Small intestine (tissue), 4 donors: ENCODE results near the gene USP17L20. TPM values are rescaled to one million over a fixed set of nuclear protein-coding genes. Genes with fewer than 3 reads are reported as not detected.

ENCODE experiments used
- polyA plus RNA-seq, 4 donors: library from polyadenylated mRNA; stranded (reverse) in 3 of 4; unstranded in 1 of 4; fragments of 200-250 nt in 3 of 4; fragments of 120-200 nt in 1 of 4; gene quantifications; one replicate each; pipeline versions ENCODE4 v1.2.1 to v1.2.3, GENCODE V29; 2013
- donor health status: healthy with polysubstance abuse.
- donor health status: Bipolar disorder and iron deficiency.
- donor health status: healthy.

The USP17L20 gene
- polyA plus RNA-seq, 4 donors, result not detected

Other genes with a start within 250 kb of the USP17L20 start
- gene FAM90A26, start 87.7 kb upstream of the USP17L20 start, polyA plus RNA-seq, result not detected
- gene USP17L10, start 47.5 kb upstream of the USP17L20 start, polyA plus RNA-seq, result not detected
- gene USP17L11, start 42.7 kb upstream of the USP17L20 start, polyA plus RNA-seq, result not detected
- gene USP17L12, start 38.0 kb upstream of the USP17L20 start, polyA plus RNA-seq, result not detected
- gene USP17L13, start 33.2 kb upstream of the USP17L20 start, polyA plus RNA-seq, result not detected
- not detected for gene USP17L15, start 23.7 kb upstream of the USP17L20 start, polyA plus RNA-seq
- gene USP17L17, start 14.2 kb upstream of the USP17L20 start, polyA plus RNA-seq, result not detected
- not detected for gene USP17L18, start 9.5 kb upstream of the USP17L20 start, polyA plus RNA-seq
- gene USP17L19, start 4.7 kb upstream of the USP17L20 start, polyA plus RNA-seq, result not detected
- gene USP17L21, start 4.7 kb downstream of the USP17L20 start, polyA plus RNA-seq, result not detected
- gene USP17L22, start 9.5 kb downstream of the USP17L20 start, polyA plus RNA-seq, result not detected
- gene USP17L24, start 67.0 kb downstream of the USP17L20 start, polyA plus RNA-seq, result not detected
- not detected for gene USP17L25, start 71.8 kb downstream of the USP17L20 start, polyA plus RNA-seq
- gene USP17L26, start 76.5 kb downstream of the USP17L20 start, polyA plus RNA-seq, result not detected
- not detected for gene USP17L5, start 81.3 kb downstream of the USP17L20 start, polyA plus RNA-seq
- gene USP17L27, start 86.0 kb downstream of the USP17L20 start, polyA plus RNA-seq, result not detected
- not detected for gene USP17L28, start 90.8 kb downstream of the USP17L20 start, polyA plus RNA-seq
- not detected for gene USP17L29, start 95.5 kb downstream of the USP17L20 start, polyA plus RNA-seq
- not detected for gene USP17L30, start 105.0 kb downstream of the USP17L20 start, polyA plus RNA-seq
- not detected for gene DEFB131A, start 186.3 kb downstream of the USP17L20 start, polyA plus RNA-seq